Upper lobe of left lung (tissue), 6 donors: ENCODE measurements around the gene JAKMIP2. TPM values are rescaled to one million over a fixed set of nuclear protein-coding genes. Genes with fewer than 3 reads are reported as not detected.
"Not testable (repeated sequence)": the region's sequence is repeated elsewhere in the genome, so short reads cannot be mapped to it uniquely, and the experiment has no call there.

Source experiments
- ATAC-seq, 2 donors: fragments of 200-7000 bp; cut with Tn5 transposase; one replicate each; pipeline ENCODE4 v1.9.1; 2022; ENCODE audit warnings: mild to moderate bottlenecking in 2 of 2, moderate library complexity in 2 of 2; ENCODE audit not compliant: low FRiP score in 2 of 2
- DNase-seq, 2 donors: peaks; one replicate each; pipeline ENCODE4 v3.0.0-alpha.2; 2019 to 2020
- H3K27ac ChIP-seq, 4 donors: fragments of 200-600 bp; sonication (generic); one replicate each; pipeline ENCODE4 v1.5.1; 2016 to 2019
- H3K27me3 ChIP-seq, 4 donors: fragments of 200-600 bp; sonication (generic); one replicate each; pipeline ENCODE4 v1.5.1; 2017 to 2019
- H3K36me3 ChIP-seq, 4 donors: fragments of 200-600 bp; sonication (generic); one replicate each; pipeline ENCODE4 v1.5.1; 2016 to 2019
- H3K4me1 ChIP-seq, 4 donors: fragments of 200-600 bp; sonication (generic); one replicate each; pipeline ENCODE4 v1.5.1; 2018 to 2019
- H3K4me3 ChIP-seq, 4 donors: fragments of 200-600 bp; sonication (generic); one replicate each; pipeline ENCODE4 v1.5.1; 2017 to 2019; ENCODE audit warnings: mild to moderate bottlenecking in 2 of 4, moderate library complexity in 1 of 4
- H3K9me3 ChIP-seq, 4 donors: fragments of 200-600 bp; sonication (generic); one replicate each; pipeline ENCODE4 v1.5.1; 2018 to 2019
- CTCF ChIP-seq, 6 experiments: fragments of 450-650 bp in 4 of 6; fragments of 200-600 bp in 2 of 6; sonication (generic) in 2 of 6; IDR thresholded peaks; one replicate each; pipeline ENCODE4 v1.5.1; 2016 to 2019; ENCODE audit warnings: antibody characterized with exemption in 6 of 6
- EP300 ChIP-seq, 4 donors: sonication (generic); formaldehyde crosslinking; IDR thresholded peaks; one replicate each; pipeline ENCODE4 v1.5.1; 2017; ENCODE audit warnings: antibody characterized with exemption in 4 of 4, control low read depth in 2 of 4
- POLR2A ChIP-seq, 4 donors: fragments of 450-650 bp; IDR thresholded peaks; one replicate each; pipeline ENCODE4 v1.5.1; 2016 to 2017; ENCODE audit warnings: antibody characterized with exemption in 4 of 4, mild to moderate bottlenecking in 2 of 4
- POLR2AphosphoS5 ChIP-seq, 2 donors: sonication (generic); formaldehyde crosslinking; IDR thresholded peaks; one replicate each; pipeline ENCODE4 v1.5.1; 2017; ENCODE audit warnings: antibody characterized with exemption in 2 of 2
- WGBS, 2 donors: methylation state at CpG; one replicate each; pipeline ENCODE4 v1.1.5; 2017 to 2018; 5-methylcytosine and 5-hydroxymethylcytosine counted together
- total RNA-seq, 6 donors: library from RNA; depleted of rRNA in 4 of 6; stranded (reverse); fragments of >200 nt in 4 of 6; gene quantifications; one replicate each; pipeline versions ENCODE4 v1.1.0 to v1.2.1, GENCODE V29; 2016 to 2021
- donor health status: DM: no; HTN: no; CAD: no; lungs with moderate emphysema.
- donor health status: DM: no; HTN: yes; CAD: no; lungs with severe emphysema.

JAKMIP2 gene
- total RNA-seq, 6 donors from 2014 or later = 0.91 to 8.4 (median 6.0) TPM

- TF ChIP-seq POLR2A (IDR thresholded peaks at IDR 0.05) = no peak
- no peak for TF ChIP-seq EP300 (IDR thresholded peaks at IDR 0.05)
- no peak for TF ChIP-seq POLR2AphosphoS5 (IDR thresholded peaks at IDR 0.05)
- peak; percentile 55 to 91 (median 85) for TF ChIP-seq CTCF (IDR thresholded peaks at IDR 0.05)
- Histone ChIP-seq H3K27me3 (no peaks in the 10 kb centered on the region), H3K36me3 (no peaks in the 10 kb centered on the region), H3K4me3 (no peak overlapping the region), H3K9me3 (no peaks in the 10 kb centered on the region), H3K27ac (no peak overlapping the region), H3K4me1 (no peaks in the 10 kb centered on the region)
- WGBS, 2 donors = 8 to 11% methylated on average over 4 of the region's 4 CpGs
- DNase-seq = peak in 1 of 2 donors; percentile 61
- ATAC-seq = peak; percentile 70 to 89
These were observed 40.4 kb upstream of the JAKMIP2 start for GRCh38 chr5:147822686-147823491.

- not testable (repeated sequence) for H3K4me3 ChIP-seq, H3K4me1 ChIP-seq, H3K36me3 ChIP-seq, DNase-seq, H3K9me3 ChIP-seq, H3K27ac ChIP-seq, ATAC-seq, H3K27me3 ChIP-seq
- 90 to 92% methylated on average over 3 of the region's 3 CpGs for WGBS, 2 donors
These were observed 39.7 kb upstream of the JAKMIP2 start for GRCh38 chr5:147822222-147822621.

GRCh38 chr5:147821766-147822165 lies 39.2 kb upstream of the JAKMIP2 start:
- TF ChIP-seq CTCF (IDR thresholded peaks at IDR 0.05) (no peak), POLR2AphosphoS5 (IDR thresholded peaks at IDR 0.05) (no peak), POLR2A (IDR thresholded peaks at IDR 0.05) (no peak), EP300 (IDR thresholded peaks at IDR 0.05) (no peak)
- no peaks in the 10 kb centered on the region for H3K9me3 ChIP-seq
- H3K4me1 ChIP-seq = no peaks in the 10 kb centered on the region
- no peak overlapping the region for H3K27ac ChIP-seq
- DNase-seq (no peak), ATAC-seq (peak; percentile 22 to 41)
- H3K27me3 ChIP-seq = no peaks in the 10 kb centered on the region
- H3K4me3 ChIP-seq = no peak overlapping the region
- no peaks in the 10 kb centered on the region for H3K36me3 ChIP-seq
- 73 to 86% methylated on average over 5 of the region's 5 CpGs for whole genome bisulfite sequencing, 2 donors

GRCh38 chr5:147819261-147819770 lies 36.8 kb upstream of the JAKMIP2 start:
- TF ChIP-seq EP300 (IDR thresholded peaks at IDR 0.05) = no peak
- DNase-seq = no peak
- 53 to 55% methylated on average over 1 of the region's 1 CpG for WGBS, 2 donors
- H3K4me3 ChIP-seq = no peak overlapping the region
- no peaks in the 10 kb centered on the region for H3K36me3 ChIP-seq
- H3K4me1 ChIP-seq = no peaks in the 10 kb centered on the region
- no peaks in the 10 kb centered on the region for H3K9me3 ChIP-seq
- H3K27ac ChIP-seq = no peak overlapping the region
- H3K27me3 ChIP-seq = no peaks in the 10 kb centered on the region
- ATAC-seq = no peak

GRCh38 chr5:147818290-147818689 lies 35.8 kb upstream of the JAKMIP2 start:
- Histone ChIP-seq H3K9me3 (no peaks in the 10 kb centered on the region), H3K36me3 (no peaks in the 10 kb centered on the region), H3K4me1 (no peaks in the 10 kb centered on the region), H3K27ac (no peak overlapping the region), H3K27me3 (no peaks in the 10 kb centered on the region), H3K4me3 (no peak overlapping the region)
- WGBS, 2 donors = 67 to 68% methylated on average over 1 of the region's 1 CpG
- no peak for TF ChIP-seq EP300 (IDR thresholded peaks at IDR 0.05)
- no peak for TF ChIP-seq CTCF (IDR thresholded peaks at IDR 0.05)
- peak in 1 of 2 donors; percentile 26 for TF ChIP-seq POLR2AphosphoS5 (IDR thresholded peaks at IDR 0.05)
- TF ChIP-seq POLR2A (IDR thresholded peaks at IDR 0.05) = peak in 1 of 4 donors; percentile 43
- peak in 1 of 2 donors; percentile 59 for ATAC-seq
- peak in 1 of 2 donors; percentile 24 for DNase-seq

- no peak overlapping the region for H3K27ac ChIP-seq
- ATAC-seq = no peak
- H3K4me3 ChIP-seq = no peak overlapping the region
- no peaks in the 10 kb centered on the region for H3K9me3 ChIP-seq
- 69 to 78% methylated on average over 1 of the region's 1 CpG for WGBS, 2 donors
- no peaks in the 10 kb centered on the region for H3K36me3 ChIP-seq
- no peaks in the 10 kb centered on the region for H3K27me3 ChIP-seq
- H3K4me1 ChIP-seq = no peaks in the 10 kb centered on the region
- DNase-seq = no peak
- no peak for TF ChIP-seq POLR2A (IDR thresholded peaks at IDR 0.05)
- no peak for TF ChIP-seq POLR2AphosphoS5 (IDR thresholded peaks at IDR 0.05)
- TF ChIP-seq CTCF (IDR thresholded peaks at IDR 0.05) = no peak
- no peak for TF ChIP-seq EP300 (IDR thresholded peaks at IDR 0.05)
These were observed 31.2 kb upstream of the JAKMIP2 start for GRCh38 chr5:147813696-147814095.
